H1 (cell line): ENCODE measurements around the gene HERC4. TPM values are rescaled to one million over a fixed set of nuclear protein-coding genes. Genes with fewer than 3 reads are reported as not detected.

Experiments
- CTCF ChIA-PET: fragments of 300-600 bp; sonication (Branson Sonifier 250); formaldehyde crosslinking; loops from one replicate; lab custom pipeline; 2021; ENCODE audit not compliant: partially characterized antibody; lab: Charles Lee
- POLR2A ChIA-PET: fragments of 300-600 bp; sonication (Branson Sonifier 250); formaldehyde crosslinking; loops from one replicate; lab custom pipeline; 2021; ENCODE audit warnings: inconsistent platforms; ENCODE audit not compliant: partially characterized antibody; lab: Charles Lee
- DNase-seq, 2 experiments: peaks; one replicate each; pipeline versions ENCODE4 v3.0.0 to v3.0.0-alpha.2; 2010 to 2022; ENCODE audit warnings: low spot score in 2 of 2, low read depth in 1 of 2, mixed read lengths in 1 of 2
- FAIRE-seq: peaks from 2 replicates; lab custom pipeline; 2011; peaks lifted over from hg19 to GRCh38; lab: Jason Lieb, UNC
- H2AFZ ChIP-seq: 2 replicates; pipeline ENCODE4 v1.8.1; 2012; ENCODE audit warnings: low read length, inconsistent platforms
- H2AK5ac ChIP-seq: 2 replicates; pipeline ENCODE4 v1.6.1; 2013; ENCODE audit warnings: low read depth, low read length
- H2BK120ac ChIP-seq: replicated peaks from 2 replicates; pipeline ENCODE3; 2013; ENCODE audit warnings: low read depth, low read length, inconsistent platforms
- H2BK12ac ChIP-seq: 2 replicates; pipeline ENCODE4 v1.6.1; 2013; ENCODE audit warnings: low read depth, low read length
- H2BK15ac ChIP-seq: 2 replicates; pipeline ENCODE4 v1.6.1; 2013; ENCODE audit warnings: low read length
- H2BK20ac ChIP-seq: 2 replicates; pipeline ENCODE4 v1.6.1; 2013; ENCODE audit warnings: low read length
- H2BK5ac ChIP-seq: 2 replicates; pipeline ENCODE4 v1.6.1; 2013; ENCODE audit warnings: low read depth, low read length
- H3K14ac ChIP-seq: 2 replicates; pipeline ENCODE4 v1.6.1; 2013; ENCODE audit warnings: inconsistent platforms; ENCODE audit not compliant: insufficient read length
- H3K18ac ChIP-seq: 2 replicates; pipeline ENCODE4 v1.6.1; 2013; ENCODE audit warnings: low read length; ENCODE audit errors: extremely low read depth
- H3K23ac ChIP-seq: 2 replicates; pipeline ENCODE4 v1.6.1; 2013; ENCODE audit warnings: inconsistent platforms; ENCODE audit not compliant: insufficient read length
- H3K23me2 ChIP-seq: 2 replicates; pipeline ENCODE4 v1.6.1; 2013; ENCODE audit warnings: low read depth, low read length
- H3K27ac ChIP-seq: 2 replicates; pipeline ENCODE4 v1.6.1; 2011; ENCODE audit warnings: low read depth, low read length, inconsistent platforms
- H3K27me3 ChIP-seq, 4 experiments: replicated peaks in 1 of 4; 1 replicate in 1 of 4; 2 replicates in 3 of 4; pipeline versions ENCODE4 v1.6.1 to v1.8.1; 2011 to 2013; ENCODE audit warnings: low read length in 3 of 4, mild to moderate bottlenecking in 3 of 4, inconsistent platforms in 2 of 4, mixed read lengths in 2 of 4, moderate library complexity in 1 of 4; ENCODE audit not compliant: control insufficient read depth in 3 of 4, insufficient read depth in 3 of 4; ENCODE audit errors: extremely low read depth in 1 of 4
- H3K36me3 ChIP-seq, 4 experiments: 2 replicates each; pipeline versions ENCODE4 v1.6.1 to v1.8.1; 2011 to 2013; ENCODE audit warnings: mild to moderate bottlenecking in 4 of 4, low read length in 3 of 4, moderate library complexity in 2 of 4, control low read depth in 1 of 4, inconsistent platforms in 1 of 4; ENCODE audit not compliant: insufficient read depth in 4 of 4, control insufficient read depth in 2 of 4
- H3K4ac ChIP-seq: replicated peaks from 2 replicates; pipeline ENCODE3; 2013; ENCODE audit warnings: low read length, low read depth, mixed read lengths, inconsistent platforms; ENCODE audit not compliant: insufficient read length
- H3K4me1 ChIP-seq, 4 experiments: replicated peaks in 1 of 4; 1 replicate in 1 of 4; 2 replicates in 3 of 4; pipeline versions ENCODE4 v1.6.1 to v1.8.1; 2011 to 2013; ENCODE audit warnings: low read length in 3 of 4, inconsistent platforms in 2 of 4, mixed read lengths in 1 of 4; ENCODE audit not compliant: insufficient read depth in 4 of 4, control insufficient read depth in 3 of 4
- H3K4me2 ChIP-seq, 2 experiments: 2 replicates each; pipeline versions ENCODE4 v1.6.1 to v1.8.1; 2011 to 2013; ENCODE audit warnings: low read depth in 2 of 2, low read length in 2 of 2, control low read depth in 1 of 2, inconsistent platforms in 1 of 2, mild to moderate bottlenecking in 1 of 2; ENCODE audit not compliant: insufficient read depth in 1 of 2
- H3K4me3 ChIP-seq, 4 experiments: fragments of 200-600, 300-600 bp in 1 of 4; sonication (generic), shearing (Covaris generic), sonication (Bioruptor Twin) in 1 of 4; 2 replicates each; pipeline versions ENCODE4 v1.5.1 to v1.8.1; 2011 to 2016; ENCODE audit warnings: low read length in 4 of 4, low read depth in 3 of 4, control low read depth in 2 of 4, inconsistent platforms in 2 of 4, mild to moderate bottlenecking in 2 of 4, mixed read lengths in 1 of 4, moderate library complexity in 1 of 4; ENCODE audit not compliant: insufficient read depth in 2 of 4; ENCODE audit errors: extremely low read depth in 1 of 4
- H3K56ac ChIP-seq: replicated peaks from 2 replicates; pipeline ENCODE3; 2013; ENCODE audit warnings: low read depth, mild to moderate bottlenecking, mixed read lengths, low read length, inconsistent platforms; ENCODE audit not compliant: insufficient read length
- H3K79me1 ChIP-seq: 2 replicates; pipeline ENCODE4 v1.6.1; 2013; ENCODE audit warnings: low read depth, low read length, control low read depth
- H3K79me2 ChIP-seq, 2 experiments: 2 replicates each; pipeline versions ENCODE4 v1.6.1 to v1.8.1; 2012 to 2013; ENCODE audit warnings: low read length in 2 of 2, mild to moderate bottlenecking in 2 of 2, inconsistent platforms in 1 of 2; ENCODE audit not compliant: insufficient read depth in 2 of 2, control insufficient read depth in 1 of 2
- H3K9ac ChIP-seq, 4 experiments: replicated peaks in 1 of 4; 1 replicate in 1 of 4; 2 replicates in 3 of 4; pipeline versions ENCODE4 v1.6.1 to v1.8.1; 2011 to 2013; ENCODE audit warnings: low read depth in 3 of 4, low read length in 3 of 4, control low read depth in 2 of 4, mild to moderate bottlenecking in 2 of 4, moderate library complexity in 2 of 4, inconsistent platforms in 1 of 4; ENCODE audit errors: extremely low read depth in 1 of 4
- H3K9me3 ChIP-seq, 2 experiments: 2 replicates each; pipeline versions ENCODE4 v1.6.1 to v1.8.1; 2012 to 2013; ENCODE audit warnings: mild to moderate bottlenecking in 2 of 2, moderate library complexity in 2 of 2, control low read depth in 1 of 2, inconsistent platforms in 1 of 2, low read depth in 1 of 2, low read length in 1 of 2, mixed read lengths in 1 of 2; ENCODE audit not compliant: insufficient read depth in 2 of 2
- H4K20me1 ChIP-seq, 2 experiments: replicated peaks in 1 of 2; 2 replicates each; pipeline versions ENCODE3 to v1.8.1; 2011 to 2013; ENCODE audit warnings: inconsistent platforms in 2 of 2, low read length in 2 of 2, mild to moderate bottlenecking in 1 of 2; ENCODE audit not compliant: insufficient read depth in 2 of 2, control insufficient read depth in 1 of 2
- H4K5ac ChIP-seq: 2 replicates; pipeline ENCODE4 v1.6.1; 2013; ENCODE audit warnings: low read length, low read depth, mixed read lengths, inconsistent platforms; ENCODE audit not compliant: insufficient read length
- H4K8ac ChIP-seq: 2 replicates; pipeline ENCODE4 v1.8.0; 2013; ENCODE audit warnings: mild to moderate bottlenecking, moderate library complexity, low read length, inconsistent platforms; ENCODE audit not compliant: insufficient read depth; ENCODE audit errors: extremely low read depth
- H4K91ac ChIP-seq: replicated peaks from 2 replicates; pipeline ENCODE3; 2013; ENCODE audit warnings: low read length, mixed read lengths, inconsistent platforms; ENCODE audit not compliant: insufficient read length
- ASH2L ChIP-seq: fragments of 200-600, 300-600 bp; sonication (generic); IDR thresholded peaks from one replicate; pipeline ENCODE4 v1.7.1; 2017; ENCODE audit warnings: low read length
- CBX5 ChIP-seq: fragments of 300-800, 300-1000 bp; sonication (generic); IDR thresholded peaks from 2 replicates; pipeline ENCODE4 v1.7.1; 2016; ENCODE audit warnings: antibody characterized with exemption, low read length, low read depth
- KDM1A ChIP-seq: fragments of 200-600, 300-600 bp; sonication (generic); IDR thresholded peaks from 2 replicates; pipeline ENCODE4 v1.7.1; 2016; ENCODE audit warnings: mild to moderate bottlenecking, low read length, borderline replicate concordance
- POLR2A ChIP-seq, 2 experiments: IDR thresholded peaks; 1 replicate in 1 of 2; 2 replicates in 1 of 2; pipeline ENCODE4 v1.6.1; 2011; ENCODE audit warnings: low read depth in 2 of 2, low read length in 2 of 2, mild to moderate bottlenecking in 2 of 2; ENCODE audit errors: control extremely low read depth in 1 of 2
- POLR2AphosphoS5 ChIP-seq: IDR thresholded peaks from 2 replicates; pipeline ENCODE4 v1.6.1; 2011; ENCODE audit warnings: low read depth, low read length
- TAF7 ChIP-seq: optimal IDR thresholded peaks from 2 replicates; pipeline ENCODE3; 2011; ENCODE audit warnings: low read depth, mild to moderate bottlenecking, inconsistent platforms, low read length, moderate library complexity, borderline replicate concordance
- WGBS, 2 experiments: shearing (Covaris generic) in 1 of 2; methylation state at CpG; one replicate each; pipeline versions ENCODE4 v1.1.6 to v1.1.7; 2013 to 2015; ENCODE audit warnings: low lambda C conversion rate in 2 of 2, mixed read lengths in 2 of 2, inconsistent platforms in 1 of 2, low coverage in 1 of 2, missing lambda C conversion rate in 1 of 2; ENCODE audit not compliant: insufficient replicate concordance in 2 of 2, insufficient coverage in 1 of 2, insufficient read length in 1 of 2; ENCODE audit errors: extremely low coverage in 1 of 2, missing lambda C conversion rate in 1 of 2; 5-methylcytosine and 5-hydroxymethylcytosine counted together
- polyA plus RNA-seq, 7 experiments: library from polyadenylated mRNA; depleted of rRNA in 3 of 7; stranded (reverse) in 5 of 7; unstranded in 2 of 7; fragments of >200 nt in 5 of 7; fragments of 200-250 nt in 2 of 7; gene quantifications; 1 replicate in 5 of 7; 2 replicates in 1 of 7; 4 replicates in 1 of 7; pipeline versions ENCODE4 v1.2.1 to v1.2.3, GENCODE V29; 2011 to 2013; ENCODE audit warnings: missing spikeins in 2 of 7, mixed read lengths in 2 of 7
- total RNA-seq: library from RNA; stranded (reverse); fragmentation: NEBNext Ultra II Directional; extraction: Animal tissue kit (Norgen Biotek cat#: 25700); gene quantifications from 2 replicates; pipeline ENCODE4 v1.2.1, GENCODE V29; 2021
- TF ChIP-seq, protein P1 (sequence below): IDR thresholded peaks from 2 replicates; pipeline ENCODE4 v1.6.1; 2012; ENCODE audit warnings: low read length, inconsistent platforms

The HERC4 gene
- total and polyA plus RNA-seq, 2 of the 8 experiments (the other 6 are each of a cell fraction or from before 2014, with no cell fraction given), result 7.5 to 44.0 TPM

DNA sequence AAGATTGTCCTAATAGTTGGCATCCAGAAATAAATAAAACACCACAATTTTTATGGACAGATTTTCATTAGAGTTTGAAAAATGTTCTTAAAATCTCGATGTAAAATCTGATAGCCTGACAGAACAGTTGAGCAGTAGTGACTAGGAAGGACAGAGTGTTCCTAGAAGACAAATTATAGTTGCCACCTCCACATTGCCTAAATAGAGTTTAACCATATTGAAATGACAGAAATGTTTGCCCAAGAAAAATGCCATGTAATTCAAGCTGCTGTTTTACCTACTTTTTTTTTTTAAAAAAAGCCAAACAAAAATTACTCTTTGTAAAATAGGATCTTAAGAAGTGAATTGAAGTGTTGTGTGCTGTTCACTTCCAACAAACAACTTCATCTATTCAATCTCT is 8.9 kb upstream of the HERC4 start:
- H4K5ac ChIP-seq, result no peak overlapping the region
- ChIA-PET CTCF (interaction anchor here (0.7 to 7.5 kb wide), 3 partner anchors 38 to 295 kb away, joined by 3 to 49 read pairs (median 3); no protein-coding TSS in a partner anchor), POLR2A (no interaction called here)

More for the DNA sequence above, 8.9 kb upstream of the HERC4 start:
- no peak for TF ChIP-seq CBX5
- no peak for TF ChIP-seq KDM1A
- no peak for TF ChIP-seq TAF7
- TF ChIP-seq POLR2AphosphoS5, result no peak
- TF ChIP-seq, protein P1, sequence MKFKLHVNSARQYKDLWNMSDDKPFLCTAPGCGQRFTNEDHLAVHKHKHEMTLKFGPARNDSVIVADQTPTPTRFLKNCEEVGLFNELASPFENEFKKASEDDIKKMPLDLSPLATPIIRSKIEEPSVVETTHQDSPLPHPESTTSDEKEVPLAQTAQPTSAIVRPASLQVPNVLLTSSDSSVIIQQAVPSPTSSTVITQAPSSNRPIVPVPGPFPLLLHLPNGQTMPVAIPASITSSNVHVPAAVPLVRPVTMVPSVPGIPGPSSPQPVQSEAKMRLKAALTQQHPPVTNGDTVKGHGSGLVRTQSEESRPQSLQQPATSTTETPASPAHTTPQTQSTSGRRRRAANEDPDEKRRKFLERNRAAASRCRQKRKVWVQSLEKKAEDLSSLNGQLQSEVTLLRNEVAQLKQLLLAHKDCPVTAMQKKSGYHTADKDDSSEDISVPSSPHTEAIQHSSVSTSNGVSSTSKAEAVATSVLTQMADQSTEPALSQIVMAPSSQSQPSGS, result no peak
- TF ChIP-seq POLR2A (IDR thresholded peaks at IDR 0.05; ENCODE audit: control extremely low read depth in 1 of 2, low read depth in 2 of 2, low read length in 2 of 2), result no peak
- no peak for TF ChIP-seq ASH2L
- TF ChIP-seq, all 59 proteins: peak for 0
- H3K4me1 ChIP-seq, result peaks cover 0 to 9% (median 0%) of the 10 kb centered on the region in 4 experiments; a peak in 2 of 7 replicates
- no peaks in the 10 kb centered on the region for H3K9me3 ChIP-seq
- H2BK15ac ChIP-seq, result no peak overlapping the region
- no peaks in the 10 kb centered on the region for H3K36me3 ChIP-seq
- no peak overlapping the region for H2BK20ac ChIP-seq
- no peak overlapping the region for H2BK5ac ChIP-seq
- H4K8ac ChIP-seq, result no peak overlapping the region
- no peak overlapping the region for H3K4me2 ChIP-seq
- H2BK12ac ChIP-seq, result no peak overlapping the region
- no peak overlapping the region for H2AFZ ChIP-seq
- DNase-seq, result no peak
- no peak overlapping the region for H3K4ac ChIP-seq
- H2AK5ac ChIP-seq, result no peak overlapping the region
- no peaks in the 10 kb centered on the region for H3K79me1 ChIP-seq
- no peaks in the 10 kb centered on the region for H3K79me2 ChIP-seq
- H3K27ac ChIP-seq, result no peak overlapping the region
- no peak overlapping the region for H3K9ac ChIP-seq
- H3K23me2 ChIP-seq, result no peaks in the 10 kb centered on the region
- no peak for FAIRE-seq
- H3K4me3 ChIP-seq, result no peak overlapping the region
- H3K14ac ChIP-seq, result no peak overlapping the region
- no peak overlapping the region for H3K18ac ChIP-seq
- no peaks in the 10 kb centered on the region for H4K20me1 ChIP-seq
- no peak overlapping the region for H4K91ac ChIP-seq
- WGBS, 2 experiments, result 70% methylated on average over 1 of the region's 1 CpG; no CpG with 5 or more reads in 1 of the 2 experiments
- H3K56ac ChIP-seq, result no peak overlapping the region
- H2BK120ac ChIP-seq, result no peak overlapping the region
- no peaks in the 10 kb centered on the region for H3K27me3 ChIP-seq
- H3K23ac ChIP-seq, result no peak overlapping the region
